A673 (cell line): ENCODE measurements around the gene CLSTN2. TPM values are rescaled to one million over a fixed set of nuclear protein-coding genes. Genes with fewer than 3 reads are reported as not detected.

Experiments used
- BruUV-seq: library from RNA; stranded (reverse); fragments of 400-500 nt; replicated peaks from 2 replicates; lab custom pipeline; 2021; lab: Mats Ljungman, UMichigan
- CTCF ChIA-PET: fragments of 300-600 bp; sonication (Branson Sonifier 250); formaldehyde crosslinking; loops from one replicate; lab custom pipeline; 2022; ENCODE audit warnings: antibody characterized with exemption; lab: Charles Lee
- POLR2A ChIA-PET: fragments of 300-600 bp; sonication (Branson Sonifier 250); formaldehyde crosslinking; loops from one replicate; lab custom pipeline; 2022; ENCODE audit warnings: antibody characterized with exemption; ENCODE audit not compliant: low non-redundant PET; lab: Charles Lee
- DNase-seq: peaks from one replicate; pipeline ENCODE4 v3.0.0-alpha.2; 2015; ENCODE audit warnings: low spot score
- H3K27ac ChIP-seq: fragments of 200-600 bp; sonication (generic); 2 replicates; pipeline ENCODE4 v1.5.1; 2016; ENCODE audit warnings: mixed run types, low read depth, mild to moderate bottlenecking, mixed read lengths, antibody characterized with exemption, low read length; ENCODE audit not compliant: poor library complexity, severe bottlenecking
- H3K27me3 ChIP-seq: fragments of 200-600 bp; sonication (generic); replicated peaks from 2 replicates; pipeline ENCODE4 v1.6.1; 2017; ENCODE audit warnings: mixed run types, low read depth, mild to moderate bottlenecking, mixed read lengths, antibody characterized with exemption, low read length; ENCODE audit not compliant: insufficient read depth, poor library complexity
- H3K36me3 ChIP-seq: fragments of 200-600 bp; sonication (generic); 2 replicates; pipeline ENCODE4 v1.6.1; 2016; ENCODE audit warnings: mixed run types, mild to moderate bottlenecking, mixed read lengths, antibody characterized with exemption, low read length; ENCODE audit not compliant: insufficient read depth, poor library complexity, severe bottlenecking
- H3K4me1 ChIP-seq: fragments of 200-600 bp; sonication (generic); 2 replicates; pipeline ENCODE4 v1.6.1; 2017; ENCODE audit warnings: mixed run types, mild to moderate bottlenecking, mixed read lengths, antibody characterized with exemption, low read length; ENCODE audit not compliant: insufficient read depth, poor library complexity, severe bottlenecking
- H3K4me3 ChIP-seq: fragments of 200-600 bp; sonication (generic); 2 replicates; pipeline ENCODE4 v1.5.1; 2016; ENCODE audit warnings: low read depth, mixed run types, mild to moderate bottlenecking, mixed read lengths, low read length; ENCODE audit not compliant: poor library complexity, severe bottlenecking
- H3K9me3 ChIP-seq: fragments of 200-600 bp; sonication (generic); 2 replicates; pipeline ENCODE4 v1.6.1; 2016; ENCODE audit warnings: mixed run types, low read depth, mild to moderate bottlenecking, mixed read lengths, antibody characterized with exemption, low read length; ENCODE audit not compliant: poor library complexity, severe bottlenecking
- EZH2 ChIP-seq: fragments of 200-600 bp; sonication (generic); IDR thresholded peaks from 2 replicates; pipeline ENCODE4 v1.6.1; 2017; ENCODE audit warnings: borderline replicate concordance, low read depth, mild to moderate bottlenecking, mixed read lengths, antibody characterized with exemption, low read length; ENCODE audit not compliant: poor library complexity, severe bottlenecking
- intact Hi-C: fragments of 100-400 bp; cut with micrococcal nuclease; formaldehyde crosslinking; loops from one replicate; pipeline ENCODE4 v1.10.0; 2022; ENCODE audit not compliant: unreplicated experiment
- total RNA-seq: library from RNA; stranded (reverse); gene quantifications from 2 replicates; pipeline ENCODE4 v1.2.3, GENCODE V29; 2021
- TF ChIP-seq, protein P1 (sequence below): fragments of 300-800, 200-600 bp; sonication (generic); conservative IDR thresholded peaks from 2 replicates; pipeline ENCODE4 v1.5.1; 2017; ENCODE audit warnings: low read depth, mild to moderate bottlenecking, antibody characterized with exemption, low read length, moderate library complexity, mixed read lengths

CLSTN2 gene
- total RNA-seq, 1 experiment from 2014 or later, result 50.7 TPM

DNA sequence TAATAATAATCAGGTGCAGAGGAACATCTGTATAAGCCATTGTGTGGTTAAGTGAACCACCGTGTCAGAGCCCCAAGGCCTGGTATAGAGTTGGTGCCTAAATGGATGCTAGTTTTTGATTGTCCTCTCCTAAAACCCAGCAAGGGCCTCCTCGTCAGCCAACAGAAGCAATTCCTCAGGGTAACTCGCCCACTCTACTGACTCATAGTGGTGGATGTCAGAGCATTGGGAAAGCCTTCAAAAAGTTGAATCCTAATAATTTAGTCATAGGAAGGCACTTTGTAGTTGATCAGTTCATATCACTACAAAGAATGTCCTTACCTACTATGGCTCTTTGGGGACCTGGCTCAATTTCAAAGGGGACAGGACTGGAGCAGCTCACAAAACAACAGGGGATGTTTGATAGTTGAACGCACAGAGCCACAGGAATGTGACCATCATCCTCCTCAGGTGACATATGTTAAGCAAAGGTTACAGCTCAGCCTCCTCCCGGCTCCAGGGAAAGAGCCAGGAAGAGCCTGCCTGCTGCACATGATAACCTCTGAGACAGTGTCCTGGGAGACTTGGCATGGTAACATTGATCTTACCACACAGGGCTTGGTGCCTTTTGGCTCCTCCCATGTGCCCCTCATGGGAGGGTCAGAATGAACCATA lies 338.7 kb downstream of the CLSTN2 start:
- no peaks in the 10 kb centered on the region for H3K36me3 ChIP-seq
- H3K27ac ChIP-seq, result no peak overlapping the region
- BruUV-seq, result no TSS peak
- no peak overlapping the region for H3K4me3 ChIP-seq
- no peaks in the 10 kb centered on the region for H3K9me3 ChIP-seq
- DNase-seq, result no peak
- H3K4me1 ChIP-seq, result no peaks in the 10 kb centered on the region
- ChIA-PET POLR2A (no interaction called here), CTCF (no interaction called here)
- TF ChIP-seq, protein P1, sequence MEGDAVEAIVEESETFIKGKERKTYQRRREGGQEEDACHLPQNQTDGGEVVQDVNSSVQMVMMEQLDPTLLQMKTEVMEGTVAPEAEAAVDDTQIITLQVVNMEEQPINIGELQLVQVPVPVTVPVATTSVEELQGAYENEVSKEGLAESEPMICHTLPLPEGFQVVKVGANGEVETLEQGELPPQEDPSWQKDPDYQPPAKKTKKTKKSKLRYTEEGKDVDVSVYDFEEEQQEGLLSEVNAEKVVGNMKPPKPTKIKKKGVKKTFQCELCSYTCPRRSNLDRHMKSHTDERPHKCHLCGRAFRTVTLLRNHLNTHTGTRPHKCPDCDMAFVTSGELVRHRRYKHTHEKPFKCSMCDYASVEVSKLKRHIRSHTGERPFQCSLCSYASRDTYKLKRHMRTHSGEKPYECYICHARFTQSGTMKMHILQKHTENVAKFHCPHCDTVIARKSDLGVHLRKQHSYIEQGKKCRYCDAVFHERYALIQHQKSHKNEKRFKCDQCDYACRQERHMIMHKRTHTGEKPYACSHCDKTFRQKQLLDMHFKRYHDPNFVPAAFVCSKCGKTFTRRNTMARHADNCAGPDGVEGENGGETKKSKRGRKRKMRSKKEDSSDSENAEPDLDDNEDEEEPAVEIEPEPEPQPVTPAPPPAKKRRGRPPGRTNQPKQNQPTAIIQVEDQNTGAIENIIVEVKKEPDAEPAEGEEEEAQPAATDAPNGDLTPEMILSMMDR, result no peak
- intact Hi-C loops, result no loop called here
- no peaks in the 10 kb centered on the region for H3K27me3 ChIP-seq

DNA sequence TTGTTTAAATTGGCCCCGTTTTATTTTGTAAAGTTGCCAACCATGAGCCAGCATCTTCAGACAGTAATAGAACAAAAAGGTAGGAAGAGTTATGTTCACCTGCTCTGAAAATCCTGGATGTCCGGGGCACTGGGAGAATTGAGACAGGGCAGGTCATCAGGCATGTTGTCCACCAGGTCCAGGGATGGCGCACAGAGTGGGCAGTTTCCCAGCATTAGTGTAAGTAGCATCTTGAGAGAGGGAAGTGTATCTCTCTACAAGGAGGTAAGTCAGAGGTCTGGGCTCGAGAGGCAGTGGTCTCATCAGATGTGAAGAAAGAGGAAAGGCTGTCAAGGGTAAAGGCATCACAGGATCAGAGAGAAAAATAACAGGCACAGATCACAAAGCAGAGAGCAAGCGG lies 339.4 kb downstream of the CLSTN2 start:
- no TSS peak for BruUV-seq
- Histone ChIP-seq H3K9me3 (no peaks in the 10 kb centered on the region), H3K4me3 (no peak overlapping the region), H3K27ac (no peak overlapping the region), H3K4me1 (no peaks in the 10 kb centered on the region), H3K27me3 (no peaks in the 10 kb centered on the region), H3K36me3 (no peaks in the 10 kb centered on the region)
- DNase-seq, result no peak
- ChIA-PET CTCF (interaction anchor here (0.7 kb wide), 1 partner anchor 480 kb away, joined by 3 read pairs; no protein-coding TSS in a partner anchor), POLR2A (no interaction called here)
- intact Hi-C loops, result no loop called here
- TF ChIP-seq, protein P1, result no peak
- no peak for TF ChIP-seq EZH2

DNA sequence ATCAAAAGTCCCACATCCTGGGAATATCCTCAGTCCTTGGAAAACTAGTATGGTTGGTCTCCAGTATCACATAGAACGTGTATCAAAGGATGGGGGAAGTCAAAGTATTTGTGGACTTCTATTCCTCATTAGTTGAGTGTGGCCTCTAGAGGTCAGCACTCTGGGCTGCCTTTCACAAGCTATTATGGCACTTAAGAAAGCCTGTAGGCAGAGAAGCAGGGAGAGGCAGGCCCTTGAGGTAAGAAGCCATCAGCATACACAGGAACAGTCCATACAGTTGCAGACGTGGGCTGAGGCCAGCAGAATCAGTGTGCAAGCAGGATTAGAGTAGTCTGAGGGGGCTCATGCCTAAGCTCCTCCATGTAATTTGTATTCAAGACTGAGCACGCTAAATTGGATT lies 341.7 kb downstream of the CLSTN2 start:
- H3K27me3 ChIP-seq, result no peaks in the 10 kb centered on the region
- no peaks in the 10 kb centered on the region for H3K9me3 ChIP-seq
- H3K27ac ChIP-seq, result no peak overlapping the region
- H3K4me1 ChIP-seq, result no peaks in the 10 kb centered on the region
- no peak for TF ChIP-seq EZH2
- TF ChIP-seq, protein P1, result peak; percentile 39
- ChIA-PET CTCF (no interaction called here), POLR2A (interaction anchor here (0.7 kb wide), 1 partner anchor 13 kb away, joined by 3 read pairs; no protein-coding TSS in a partner anchor)
- BruUV-seq, result no TSS peak
- DNase-seq, result peak; percentile 17
- intact Hi-C loops, result no loop called here
- H3K36me3 ChIP-seq, result no peaks in the 10 kb centered on the region
- H3K4me3 ChIP-seq, result no peak overlapping the region
